ENCODE measurements around the gene KRTAP4-2.

GRCh38 chr17:41153856-41154255 is 24.2 kb downstream of the KRTAP4-2 start:
- TF ChIP-seq CTCF (IDR thresholded peaks at IDR 0.05; ENCODE audit: poor library complexity, severe bottlenecking) (no peak), POLR2AphosphoS5 (IDR thresholded peaks at IDR 0.05) (no peak), EP300 (conservative IDR thresholded peaks at IDR 0.05; ENCODE audit: poor library complexity, severe bottlenecking) (no peak), EZH2 (IDR thresholded peaks at IDR 0.05; ENCODE audit: borderline replicate concordance, insufficient read depth, low read length, poor library complexity, severe bottlenecking) (no peak), TAF1 (IDR thresholded peaks at IDR 0.05; ENCODE audit: low read depth) (no peak), REST (IDR thresholded peaks at IDR 0.05; ENCODE audit: borderline replicate concordance) (no peak), SMC3 (conservative IDR thresholded peaks at IDR 0.05; ENCODE audit: poor library complexity) (no peak)
